GM21526 (cell line): ENCODE measurements around the gene ACTL8.
"Not testable (repeated sequence)": the region's sequence is repeated elsewhere in the genome, so short reads cannot be mapped to it uniquely, and the experiment has no call there.

Experiments used
- ATAC-seq: cut with Tn5 transposase; IDR thresholded peaks from one replicate; pipeline ENCODE4 v1.9.1; 2021; ENCODE audit warnings: moderate library complexity; ENCODE audit not compliant: unreplicated experiment, low FRiP score

ACTL8 gene

DNA sequence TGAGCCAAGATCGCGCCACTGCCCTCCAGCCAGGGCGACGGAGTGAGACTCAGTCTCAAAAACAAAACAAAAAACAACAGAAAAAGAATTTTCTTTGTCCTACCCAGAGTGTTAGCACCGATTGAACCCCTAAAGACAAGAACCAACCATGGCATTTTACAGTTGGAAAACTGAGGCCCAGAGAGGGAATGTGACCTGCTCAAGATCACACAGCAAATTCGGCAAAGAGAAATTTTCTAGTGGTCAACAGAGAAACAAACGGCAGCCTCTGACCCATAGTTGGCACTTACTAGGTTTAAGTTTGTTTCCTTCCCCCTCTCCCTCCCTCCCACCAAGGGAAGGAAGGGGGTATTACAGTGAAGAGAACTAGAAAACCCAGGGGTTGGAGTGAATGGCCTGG is 20.5 kb upstream of the ACTL8 start:
- ATAC-seq, result no peak

DNA sequence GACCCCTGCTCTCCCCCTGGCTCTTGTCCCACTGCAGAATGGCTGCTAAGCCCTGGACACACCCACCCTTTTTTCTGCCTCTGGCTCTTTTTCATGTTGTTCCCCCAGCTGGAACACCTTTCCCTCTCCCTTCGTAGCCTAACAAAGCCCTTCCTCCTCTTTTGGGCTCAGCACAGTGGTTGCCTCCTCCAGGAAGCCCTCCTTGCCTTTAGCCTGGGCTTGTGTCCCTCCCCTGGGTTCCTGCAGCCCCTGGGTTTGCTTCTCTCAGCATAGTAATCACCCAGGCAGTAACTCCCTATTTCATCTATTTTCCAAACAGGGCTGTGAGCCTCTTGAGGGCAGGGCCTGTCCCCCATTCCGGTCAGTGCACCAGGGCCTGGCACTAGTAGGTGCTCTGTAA is 19.8 kb upstream of the ACTL8 start:
- no peak for ATAC-seq

DNA sequence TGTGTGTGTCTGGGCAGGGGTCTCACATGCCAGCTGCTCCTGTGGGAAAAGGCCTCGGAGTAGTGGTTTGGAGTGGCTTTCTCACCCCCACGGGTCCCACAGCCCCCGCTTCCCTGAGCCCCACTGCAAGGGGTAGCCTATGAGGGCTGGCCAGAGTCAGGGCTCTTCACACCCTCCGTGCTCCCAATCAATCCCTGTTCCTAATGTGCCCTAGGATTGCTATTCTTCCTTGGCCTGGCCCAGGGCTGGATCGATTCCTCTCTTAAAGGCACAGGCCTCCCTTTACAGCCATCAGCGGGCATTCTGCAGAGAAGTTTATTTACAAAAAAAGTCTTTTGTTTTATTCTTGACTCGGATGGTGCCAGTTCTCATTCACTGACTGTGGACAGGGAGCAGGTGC is 19.3 kb upstream of the ACTL8 start:
- ATAC-seq, result no peak

DNA sequence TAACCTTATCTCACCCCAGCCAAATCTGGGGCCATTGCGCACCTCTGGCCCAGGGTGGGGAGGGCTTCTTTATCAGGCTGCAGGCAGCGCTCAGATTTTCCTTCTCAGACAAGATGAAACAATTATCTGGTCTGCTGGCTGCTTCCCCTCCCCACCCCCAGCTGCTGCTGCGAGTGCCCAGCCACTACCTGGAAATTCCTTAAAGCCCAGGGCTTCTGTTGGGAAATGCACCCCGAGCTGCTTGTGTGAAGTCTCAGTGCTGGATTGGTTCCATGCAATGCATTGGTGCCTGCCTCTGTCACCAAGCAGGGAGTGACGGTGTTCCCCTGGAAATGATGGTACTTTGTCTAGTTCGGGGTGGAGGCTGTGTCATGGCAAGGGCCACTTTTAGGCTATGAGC is 18.5 kb upstream of the ACTL8 start:
- ATAC-seq, result no peak

DNA sequence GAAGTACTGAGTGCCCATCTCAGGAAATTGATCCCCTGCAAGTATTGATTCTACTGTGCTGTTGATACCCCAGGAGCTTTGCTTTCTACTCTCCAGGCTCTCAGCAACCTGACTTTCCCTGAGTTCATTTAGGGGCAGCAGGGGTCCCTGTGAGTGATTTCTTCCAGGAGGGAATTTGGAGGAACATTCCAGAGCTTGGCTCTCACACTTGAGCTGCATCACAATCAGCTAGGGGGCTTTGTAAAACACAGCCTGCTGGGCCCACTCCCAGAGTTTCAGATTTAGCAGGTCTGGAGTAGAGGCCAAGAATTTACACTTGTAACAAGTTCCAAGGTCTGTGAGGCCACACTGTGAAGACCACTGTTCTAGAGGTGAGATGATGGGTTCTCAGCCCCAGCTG is 16.1 kb upstream of the ACTL8 start:
- ATAC-seq, result no peak

DNA sequence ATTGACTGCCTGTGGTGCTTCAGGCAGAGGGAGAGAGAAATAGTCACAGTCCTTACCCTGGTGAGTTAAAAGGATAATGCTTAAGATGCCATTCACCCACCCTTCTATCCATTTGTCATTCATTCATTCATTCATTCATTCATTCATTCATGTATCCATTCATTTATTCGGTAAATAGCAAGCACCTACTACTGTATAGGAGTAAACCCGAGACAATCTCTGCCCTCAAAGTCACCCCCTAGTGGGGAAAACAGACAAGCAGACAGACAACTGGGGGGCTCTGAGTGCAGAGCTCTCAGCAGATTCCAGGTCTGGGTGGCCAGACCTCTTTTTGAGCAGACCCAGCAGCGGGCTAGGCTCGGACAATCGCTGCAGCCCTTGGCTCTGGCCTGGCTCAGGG is 14.1 kb upstream of the ACTL8 start:
- no peak for ATAC-seq

DNA sequence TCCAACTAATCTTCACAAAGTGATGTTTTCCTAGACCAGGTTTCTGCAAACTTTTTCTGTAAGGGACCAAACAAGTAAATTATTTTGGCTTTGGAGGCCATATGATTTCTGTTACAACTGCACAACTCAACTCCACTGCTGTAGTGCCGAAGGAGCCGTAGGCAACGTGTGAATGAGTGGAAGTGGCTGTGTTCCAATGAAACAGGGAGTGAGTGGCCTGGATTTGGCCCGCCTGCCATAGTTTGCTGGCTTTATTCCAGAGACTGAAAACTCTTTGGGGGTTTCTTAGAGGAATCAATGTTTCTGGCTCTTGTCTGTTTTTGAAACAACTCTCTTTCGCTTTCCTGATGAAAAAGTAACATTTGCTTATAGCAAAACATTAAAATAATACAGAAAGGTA is 12.6 kb upstream of the ACTL8 start:
- ATAC-seq, result no peak

DNA sequence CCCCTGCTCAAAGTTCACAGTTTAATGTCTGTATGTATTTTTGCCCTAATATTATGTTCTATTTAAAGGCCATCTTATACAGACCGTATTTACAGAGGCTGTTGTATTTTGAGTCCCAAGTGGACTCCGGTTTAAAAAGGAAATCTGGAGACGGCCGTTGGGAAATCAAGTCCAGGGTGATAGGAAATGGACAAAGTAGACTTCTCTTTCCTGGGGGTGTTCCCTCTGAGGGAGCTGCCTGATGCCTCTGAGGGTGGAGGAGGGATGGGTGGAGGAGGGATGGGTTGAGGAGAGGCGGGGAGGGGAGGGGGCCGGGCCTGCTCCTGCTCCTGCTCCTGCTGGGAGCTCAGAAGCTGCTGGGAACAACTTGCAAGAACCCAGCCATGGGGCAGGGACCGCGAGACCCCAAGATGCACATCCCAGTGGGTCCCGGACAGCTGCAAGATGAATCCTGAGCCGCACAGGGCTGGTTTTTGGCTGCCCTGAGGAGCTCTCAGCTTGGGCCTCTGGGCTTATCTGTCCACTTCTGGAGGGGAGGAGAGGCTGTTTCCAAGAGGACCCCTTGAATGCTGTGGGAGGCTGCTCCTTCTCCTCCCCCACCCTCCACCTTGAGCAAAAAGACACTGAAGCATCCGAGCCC is 12.0 kb upstream of the ACTL8 start:
- no peak for ATAC-seq

DNA sequence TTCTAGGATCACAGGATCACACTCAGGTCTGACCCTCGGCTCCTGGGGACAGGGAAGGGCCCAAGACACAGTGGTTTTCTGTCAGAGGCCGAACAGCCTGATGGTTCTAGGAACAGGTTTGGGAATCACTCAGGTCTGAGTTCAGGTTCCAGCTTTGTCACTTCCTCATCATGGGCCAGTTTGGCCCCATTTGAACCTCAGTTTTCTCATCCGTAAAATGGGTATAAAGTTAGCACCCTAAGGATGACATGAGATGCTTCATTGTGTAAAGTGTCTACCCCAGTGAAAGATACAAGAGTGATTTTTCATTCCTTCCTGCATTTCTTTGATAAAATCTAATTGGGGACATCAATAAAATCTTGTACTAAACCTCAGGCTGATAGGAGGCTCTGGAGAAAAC is 11.2 kb upstream of the ACTL8 start:
- ATAC-seq, result no peak

DNA sequence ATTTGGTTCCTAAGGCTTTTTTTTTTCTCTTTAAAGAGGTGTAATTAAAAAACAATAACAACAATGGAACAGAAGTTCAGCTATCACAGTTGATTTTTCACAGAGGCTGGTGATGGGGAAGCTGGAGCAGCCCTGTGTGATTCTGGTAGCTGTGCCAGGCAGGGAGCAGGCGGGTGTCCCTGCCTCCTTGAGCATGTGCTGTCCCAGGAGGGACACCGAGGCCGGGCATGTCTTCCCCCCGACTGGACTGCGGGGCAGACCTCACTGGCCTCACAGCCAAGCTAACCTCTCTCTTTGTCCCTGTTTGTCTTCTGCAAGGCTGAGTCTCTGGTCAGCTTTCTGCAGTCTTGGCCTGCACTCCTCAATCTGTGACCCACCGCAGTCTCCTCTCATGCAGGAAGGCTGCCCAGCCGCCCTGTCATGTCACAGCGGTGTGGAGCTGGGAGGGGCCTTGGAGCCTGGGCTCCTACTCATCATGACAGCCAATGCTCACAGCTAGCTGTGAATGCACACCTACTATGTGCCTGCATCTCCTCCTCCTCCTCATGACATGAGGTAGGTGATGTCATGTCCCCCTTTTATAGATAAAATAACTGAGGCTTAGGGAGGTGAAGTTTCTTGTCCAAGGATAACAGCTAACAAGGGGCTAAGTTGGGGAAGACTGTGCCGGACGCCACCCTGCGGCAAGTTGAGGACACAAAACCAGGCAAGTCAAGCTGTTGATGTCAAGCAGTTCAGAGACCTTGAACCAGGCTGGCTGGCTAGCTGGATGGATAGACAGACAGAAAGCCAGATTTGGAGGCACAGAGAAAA is 10.3 kb upstream of the ACTL8 start:
- ATAC-seq, result no peak

DNA sequence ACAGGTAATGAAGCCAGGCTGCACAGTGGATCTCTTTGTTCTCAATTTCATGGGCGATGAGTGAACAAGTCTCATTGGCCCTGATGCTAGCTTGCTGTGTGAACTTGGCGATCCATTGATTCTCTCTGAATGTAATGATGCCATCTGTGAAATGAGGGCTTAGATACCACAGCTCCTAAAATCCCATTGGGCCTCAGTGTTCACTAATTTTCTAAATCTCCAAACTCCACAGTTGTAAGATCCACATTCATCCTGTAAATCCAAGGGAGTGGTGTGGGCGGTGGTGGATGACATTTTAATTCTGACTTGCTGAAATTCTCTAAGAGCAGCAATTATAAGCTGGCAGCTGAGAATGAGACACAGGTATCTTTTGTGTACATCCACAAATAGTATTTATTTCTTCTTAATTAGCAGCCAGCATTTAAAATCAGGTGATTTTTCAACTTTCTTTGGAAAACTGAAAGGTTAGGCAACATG is 9.6 kb upstream of the ACTL8 start:
- ATAC-seq, result no peak

DNA sequence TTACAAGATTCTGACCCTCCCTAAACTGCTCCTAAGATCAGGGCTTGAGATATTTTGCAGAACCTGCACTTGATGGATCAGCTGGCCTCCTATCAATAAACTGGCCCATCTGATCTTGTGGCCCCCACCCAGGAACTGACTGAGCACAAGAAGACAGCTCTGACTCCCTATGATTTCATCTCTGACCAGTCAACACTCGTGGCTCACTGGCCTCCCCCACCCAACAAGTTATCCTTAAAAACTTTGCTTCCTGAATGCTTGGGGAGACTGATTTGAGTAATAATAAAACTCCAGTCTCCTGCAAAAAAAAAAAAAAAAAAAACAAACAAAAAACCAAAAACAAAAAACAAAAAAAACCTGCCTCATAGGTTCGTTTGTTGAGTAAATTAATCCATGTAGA is 8.9 kb upstream of the ACTL8 start:
- ATAC-seq, result not testable (repeated sequence)

DNA sequence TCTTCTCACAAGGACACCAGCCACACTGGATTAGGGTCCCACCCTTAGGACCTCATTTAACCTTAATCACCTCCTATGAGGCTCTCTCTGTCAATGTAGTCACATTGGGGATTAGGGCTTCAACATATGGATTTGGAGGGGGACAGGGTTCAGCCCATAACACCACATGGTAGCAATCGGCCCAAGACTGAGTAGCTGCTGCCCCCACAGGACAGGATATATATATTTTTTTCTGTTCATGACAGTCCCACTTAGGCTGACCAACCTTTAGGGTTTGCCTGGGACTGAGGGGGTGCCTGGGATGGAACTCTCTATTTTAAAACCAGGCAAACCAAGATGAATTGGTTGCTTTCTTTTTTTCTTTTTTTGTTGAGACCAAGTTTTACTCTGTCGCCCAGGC is 8.2 kb upstream of the ACTL8 start:
- ATAC-seq, result no peak

DNA sequence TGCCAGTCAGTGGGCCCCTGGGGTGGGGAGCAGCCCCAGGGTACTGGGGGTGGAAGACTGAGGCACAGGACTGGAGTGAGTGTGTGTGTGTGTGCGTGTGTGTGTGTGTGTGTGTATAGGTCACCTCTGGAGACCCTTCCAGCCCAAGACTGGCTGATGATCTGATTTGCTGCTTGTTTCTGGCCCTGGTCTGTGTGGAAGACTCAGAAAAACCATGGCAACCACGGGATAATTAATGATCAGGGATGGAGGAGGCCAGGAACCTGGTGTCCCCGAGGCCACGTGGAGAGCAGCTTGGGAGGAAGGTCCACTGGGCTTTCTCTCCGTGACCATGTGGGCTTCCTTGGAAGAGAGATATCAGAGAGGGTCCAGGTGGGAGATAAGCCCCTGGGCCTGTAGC is 4.8 kb upstream of the ACTL8 start:
- no peak for ATAC-seq

DNA sequence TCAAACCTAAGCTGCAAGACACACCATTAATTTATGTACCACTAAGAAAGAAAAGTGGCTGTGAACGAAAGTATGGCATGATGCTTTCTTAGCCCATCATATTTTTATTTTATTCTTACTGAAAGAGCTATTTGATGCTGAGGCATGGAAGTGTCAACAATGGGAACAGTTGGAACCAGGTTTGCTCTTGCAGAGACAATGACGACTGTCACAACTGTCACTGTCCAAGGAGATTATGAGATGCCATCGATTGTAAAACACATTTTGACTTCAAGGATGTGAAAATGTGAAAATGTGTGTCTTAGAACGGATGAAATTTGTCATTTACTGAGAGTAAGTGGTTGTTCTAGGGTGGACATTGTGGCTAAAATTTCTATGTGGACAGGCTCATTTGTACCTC is 2.8 kb upstream of the ACTL8 start:
- no peak for ATAC-seq

DNA sequence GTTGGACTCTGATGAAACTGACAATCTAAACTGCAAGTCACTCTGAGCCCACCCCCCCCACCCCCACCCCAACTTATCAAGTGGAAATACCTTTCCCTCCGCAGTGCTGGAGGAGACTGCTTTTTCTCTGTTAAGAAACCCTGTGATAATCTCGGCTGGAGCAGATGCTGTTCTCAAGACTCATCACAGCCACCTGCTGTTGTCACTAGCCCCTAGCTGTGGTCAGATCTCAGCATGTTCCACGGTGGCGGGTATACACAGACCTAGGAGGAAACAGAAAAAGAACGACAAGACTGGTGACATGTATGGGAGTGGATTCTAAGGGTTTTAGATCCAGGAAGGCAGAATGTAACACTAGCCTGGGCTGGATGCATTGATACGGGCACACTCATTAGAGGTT is 2.3 kb downstream of the ACTL8 start:
- no peak for ATAC-seq

DNA sequence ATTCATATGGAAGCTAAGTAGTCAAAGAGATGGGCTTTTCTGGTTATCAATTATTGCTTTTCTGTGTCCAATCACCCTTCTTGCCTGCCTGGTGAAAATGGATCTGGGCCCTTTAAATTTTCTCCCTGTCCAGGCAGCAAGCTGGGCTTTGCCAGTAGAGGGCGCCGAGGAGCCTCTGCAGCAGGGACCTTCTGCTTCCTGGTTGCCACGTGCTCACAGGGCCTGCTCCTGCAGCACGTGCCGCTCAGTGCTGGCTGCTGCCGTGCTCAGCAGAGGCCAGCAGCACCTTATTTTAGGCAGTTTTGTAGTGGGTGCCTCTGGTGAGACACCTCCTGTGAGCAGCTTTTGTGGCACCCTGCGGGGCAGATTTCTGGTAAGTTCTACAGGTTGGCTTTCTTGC is 4.0 kb downstream of the ACTL8 start:
- no peak for ATAC-seq

DNA sequence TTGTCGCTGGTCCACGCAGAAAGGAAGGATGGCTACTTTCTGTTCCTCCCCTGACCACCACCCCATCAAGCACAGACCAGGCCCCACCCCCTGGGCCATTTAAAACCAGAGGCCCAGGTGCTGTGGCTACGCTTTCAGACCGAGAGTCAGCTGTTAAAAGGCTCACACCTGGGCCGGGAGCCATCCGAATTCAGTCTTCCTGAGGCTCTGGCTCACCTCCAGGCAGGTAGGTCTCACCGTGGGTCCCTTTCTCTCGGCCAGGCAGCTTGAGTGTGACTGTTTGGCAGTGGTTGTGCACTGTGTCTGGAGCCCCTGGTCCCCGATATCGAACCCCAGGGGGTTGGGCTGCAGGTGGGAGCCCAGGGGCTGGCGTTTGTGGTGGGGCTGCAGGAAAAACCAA is 7.2 kb downstream of the ACTL8 start:
- ATAC-seq, result no peak

DNA sequence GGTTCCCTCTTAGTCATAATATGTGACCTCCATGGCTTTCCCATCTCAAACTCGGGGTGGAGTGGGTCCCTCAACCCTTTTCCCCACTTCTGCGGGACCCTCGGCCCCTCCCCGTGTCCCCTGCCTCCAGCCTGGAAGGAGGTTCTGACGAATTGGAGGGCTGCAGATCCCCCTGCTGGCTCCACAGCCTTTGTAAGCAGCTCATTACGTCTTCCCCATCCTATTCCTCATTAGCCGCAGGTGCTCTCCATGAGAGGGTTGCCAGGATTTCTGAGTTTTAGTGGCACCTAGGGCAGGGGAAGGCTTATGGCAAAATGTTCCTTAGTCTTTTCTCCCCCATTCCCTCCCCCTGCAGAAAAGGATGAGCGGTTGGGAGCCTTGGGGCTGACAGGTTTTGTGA is 8.3 kb downstream of the ACTL8 start:
- no peak for ATAC-seq

DNA sequence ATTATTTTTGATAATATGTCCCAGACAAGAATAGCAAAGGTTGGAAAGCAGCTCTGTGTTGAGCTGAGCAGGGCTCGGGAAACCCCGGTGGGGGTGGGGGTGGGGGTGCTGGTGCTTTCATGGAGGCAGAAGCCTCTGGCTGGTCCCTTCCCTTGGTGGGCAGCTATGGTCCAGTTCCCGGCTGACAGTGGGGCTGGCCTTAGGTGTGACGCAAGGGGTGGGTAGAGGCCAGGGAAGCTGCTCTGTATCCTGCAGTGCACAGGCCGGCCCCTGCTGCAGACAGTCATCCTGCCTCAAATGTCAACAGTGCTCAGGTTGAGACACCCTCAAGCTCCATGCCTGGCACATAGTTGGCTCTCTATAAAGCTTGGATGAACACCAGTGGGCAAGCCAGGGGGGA is 8.9 kb downstream of the ACTL8 start:
- no peak for ATAC-seq

DNA sequence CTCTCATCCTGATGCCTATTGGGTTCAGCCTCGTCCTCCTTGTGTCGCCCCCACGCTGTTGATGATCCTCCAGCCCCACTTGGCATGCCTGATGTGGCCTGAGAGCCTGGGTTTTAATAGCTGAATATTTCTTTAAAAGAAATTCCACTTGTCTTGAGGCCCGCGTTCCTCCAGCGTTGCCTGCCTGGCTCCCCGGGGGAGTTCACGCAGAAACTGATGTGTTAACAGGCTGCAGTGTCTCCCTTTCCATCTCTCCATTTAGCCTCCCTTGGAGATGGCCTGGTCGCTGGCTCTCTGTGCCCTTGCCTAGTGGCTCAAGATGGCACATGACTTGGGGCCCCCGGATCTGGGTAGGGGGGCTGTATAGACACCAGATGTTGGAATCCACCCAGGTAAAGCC is 9.5 kb downstream of the ACTL8 start:
- no peak for ATAC-seq
